Stimulated activated CD4-positive, alpha-beta T cell treated with anti-CD3 and anti-CD28 coated beads, TNF-alpha, amount 100 ng/mL, for 48 hours (primary cell): ENCODE measurements around the gene DEF6.

ENCODE experiments used
- DNase-seq, 3 donors: peaks; one replicate each; pipeline ENCODE4 v3.0.0-alpha.2; 2020; ENCODE audit warnings: low read depth in 3 of 3

Gene DEF6

DNA sequence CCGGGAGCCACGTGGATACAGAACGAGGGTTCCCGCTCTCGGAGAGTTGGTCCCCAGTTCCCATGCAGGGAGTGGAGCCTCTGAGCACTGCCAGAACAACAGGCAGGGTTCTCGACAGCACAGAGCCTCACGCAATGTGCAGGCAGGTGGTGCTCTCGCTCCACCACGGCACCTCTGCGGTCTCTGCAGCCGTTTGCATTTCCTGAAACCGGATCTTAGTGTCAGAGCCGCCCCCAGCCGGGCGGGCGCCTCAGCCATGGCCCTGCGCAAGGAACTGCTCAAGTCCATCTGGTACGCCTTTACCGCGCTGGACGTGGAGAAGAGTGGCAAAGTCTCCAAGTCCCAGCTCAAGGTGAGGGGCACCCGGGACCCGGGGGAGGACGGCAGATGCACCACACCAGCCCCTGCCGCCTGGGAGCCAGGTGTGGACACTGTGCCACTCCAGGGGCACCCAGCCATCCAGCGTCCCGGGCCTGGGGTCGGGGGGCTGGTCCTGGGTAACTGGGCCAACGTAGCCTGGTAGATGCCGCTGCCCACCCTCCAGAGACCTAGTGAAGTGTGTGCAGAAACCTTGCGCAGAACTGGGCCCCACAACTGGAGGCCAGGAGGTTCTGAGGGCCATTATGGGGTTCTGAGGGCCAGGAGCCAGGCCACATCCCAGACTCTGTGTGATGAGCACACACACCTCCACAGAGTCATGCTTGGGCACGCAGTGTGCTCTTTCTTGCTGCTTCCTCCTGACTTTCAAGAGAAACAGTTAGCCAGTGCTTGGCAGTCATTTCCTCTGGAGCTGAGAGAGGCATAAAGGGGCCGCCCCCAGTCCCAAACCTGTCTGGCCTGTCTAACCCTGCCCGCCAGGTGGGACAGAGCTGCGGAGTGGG, at the start of gene DEF6:
Gene DEF6, plus strand, starts transcription at position 218 of the 881 bp plus-strand sequence. Its CDS starts 39 bp downstream, at position 257.
- DNase-seq: peak; percentile 79 to 80 (median 80)

- DNase-seq: no peak
Observed at GRCh38 chr6:35248300-35248699, 49.3 kb upstream of the DEF6 start.

GRCh38 chr6:35248965-35249364, 48.7 kb upstream of the DEF6 start:
- DNase-seq: no peak

DNA sequence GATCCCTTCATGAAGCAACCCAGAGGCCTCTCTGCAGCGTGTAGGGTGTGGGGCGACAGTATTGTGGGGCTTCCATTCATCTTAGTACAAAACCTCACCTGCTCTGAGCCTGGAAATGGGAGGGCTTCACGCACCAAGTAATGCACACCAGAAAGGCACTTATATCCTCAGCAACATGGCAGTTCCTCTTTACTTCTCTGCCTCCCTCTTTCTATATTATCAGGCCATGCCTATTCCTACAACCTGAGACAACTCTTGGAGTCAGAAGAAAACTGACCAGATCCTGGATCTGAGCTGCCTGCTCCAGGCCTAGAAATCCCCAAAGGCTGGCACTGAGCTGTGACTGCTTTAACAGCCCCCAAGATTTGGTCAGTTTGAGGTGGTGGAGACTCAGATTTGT, 45.7 kb upstream of the DEF6 start:
- no peak for DNase-seq

DNA sequence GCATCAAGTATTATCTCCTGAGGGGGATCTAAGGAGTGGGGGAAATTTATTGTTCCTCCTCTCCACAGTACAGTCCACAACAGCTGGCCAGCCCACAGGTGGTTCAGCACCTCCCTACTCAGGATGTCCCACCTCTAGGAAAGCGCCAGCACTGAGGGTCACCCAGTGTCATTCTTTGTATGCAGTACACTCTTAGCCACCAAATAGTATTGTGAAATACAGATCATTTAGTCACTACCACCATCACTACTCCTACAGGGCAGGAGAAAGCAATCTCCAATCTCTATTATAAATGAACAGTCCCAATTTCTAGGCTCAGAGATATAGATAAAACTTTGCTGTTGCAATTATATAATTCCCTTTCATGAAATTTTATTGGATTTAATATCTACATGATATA, 44.4 kb upstream of the DEF6 start:
- no peak for DNase-seq

DNA sequence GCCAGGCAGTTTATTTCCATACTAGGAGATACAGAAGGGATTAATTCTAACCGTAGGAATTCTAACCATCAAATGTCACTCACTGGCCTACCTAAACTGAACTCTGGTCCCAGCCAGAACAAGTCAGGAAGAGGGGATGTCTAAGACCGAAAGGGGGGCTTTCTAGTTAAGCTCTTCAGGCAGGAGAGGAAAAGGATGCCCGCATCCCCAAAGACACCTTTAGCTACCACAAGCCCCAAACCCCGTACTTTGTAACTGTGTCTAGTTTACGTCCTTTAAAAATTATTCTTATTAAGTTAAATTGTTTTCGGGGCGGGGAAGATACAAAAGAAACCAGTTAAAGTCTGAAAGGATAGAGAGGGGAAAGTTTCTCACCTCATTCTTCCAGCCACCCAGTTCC, 39.3 kb upstream of the DEF6 start:
- DNase-seq: no peak

DNA sequence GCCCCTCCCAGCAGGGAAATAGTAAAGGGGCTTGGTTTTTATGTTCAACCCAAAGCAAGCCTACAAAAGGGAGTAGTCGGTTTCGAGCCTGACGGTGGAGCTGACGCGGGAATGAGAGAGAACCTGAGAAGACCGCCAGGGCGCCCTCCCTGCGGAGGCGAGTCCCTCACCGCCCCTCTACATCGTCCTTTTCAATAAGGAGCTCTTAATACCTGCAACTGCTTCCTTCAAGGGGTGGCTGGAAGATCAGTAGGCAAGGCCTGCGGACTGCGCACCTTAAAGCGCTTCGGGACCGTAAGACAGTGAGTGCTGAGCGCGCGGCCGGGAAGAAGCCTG, 38.8 kb upstream of the DEF6 start:
- DNase-seq: peak in 1 of 3 donors; percentile 6

GRCh38 chr6:35259194-35259947, 38.2 kb upstream of the DEF6 start, which contains the start of gene ZNF76:
Gene ZNF76 (plus strand): TSS chr6:35259735. CDS start chr6:35281152, 21,417 bp downstream.
- peak; percentile 84 to 94 (median 90) for DNase-seq

DNA sequence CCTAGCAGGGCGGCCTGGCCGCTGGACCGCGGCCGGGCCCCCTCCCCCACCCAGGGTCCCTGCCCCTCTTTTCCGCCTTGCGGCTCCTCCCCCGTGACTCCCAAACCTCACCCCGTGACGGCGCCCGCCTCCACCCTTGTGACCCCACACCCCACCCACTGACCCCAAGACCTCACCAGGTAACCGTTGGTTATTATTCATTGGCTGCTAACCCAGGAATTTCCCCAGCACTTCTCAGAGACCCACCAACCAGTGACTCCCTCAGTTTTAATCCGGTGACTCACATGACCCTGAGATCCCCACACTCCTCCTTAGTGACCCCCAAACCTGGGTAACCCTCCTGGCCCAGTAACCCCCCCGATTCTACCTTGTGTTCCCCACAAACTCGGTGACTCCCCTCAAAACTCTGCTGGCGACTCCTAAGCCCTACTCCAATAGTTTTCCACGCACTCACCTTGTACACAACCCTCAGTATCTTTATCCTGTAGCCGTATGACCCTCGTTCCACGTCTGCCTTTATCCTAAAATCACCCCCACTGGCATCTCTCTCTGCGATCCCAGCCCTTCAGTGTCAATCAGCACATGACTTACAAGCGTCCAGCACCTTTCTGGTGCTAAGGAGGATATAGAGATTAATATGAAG, 37.5 kb upstream of the DEF6 start:
- peak; percentile 48 to 62 (median 60) for DNase-seq

DNA sequence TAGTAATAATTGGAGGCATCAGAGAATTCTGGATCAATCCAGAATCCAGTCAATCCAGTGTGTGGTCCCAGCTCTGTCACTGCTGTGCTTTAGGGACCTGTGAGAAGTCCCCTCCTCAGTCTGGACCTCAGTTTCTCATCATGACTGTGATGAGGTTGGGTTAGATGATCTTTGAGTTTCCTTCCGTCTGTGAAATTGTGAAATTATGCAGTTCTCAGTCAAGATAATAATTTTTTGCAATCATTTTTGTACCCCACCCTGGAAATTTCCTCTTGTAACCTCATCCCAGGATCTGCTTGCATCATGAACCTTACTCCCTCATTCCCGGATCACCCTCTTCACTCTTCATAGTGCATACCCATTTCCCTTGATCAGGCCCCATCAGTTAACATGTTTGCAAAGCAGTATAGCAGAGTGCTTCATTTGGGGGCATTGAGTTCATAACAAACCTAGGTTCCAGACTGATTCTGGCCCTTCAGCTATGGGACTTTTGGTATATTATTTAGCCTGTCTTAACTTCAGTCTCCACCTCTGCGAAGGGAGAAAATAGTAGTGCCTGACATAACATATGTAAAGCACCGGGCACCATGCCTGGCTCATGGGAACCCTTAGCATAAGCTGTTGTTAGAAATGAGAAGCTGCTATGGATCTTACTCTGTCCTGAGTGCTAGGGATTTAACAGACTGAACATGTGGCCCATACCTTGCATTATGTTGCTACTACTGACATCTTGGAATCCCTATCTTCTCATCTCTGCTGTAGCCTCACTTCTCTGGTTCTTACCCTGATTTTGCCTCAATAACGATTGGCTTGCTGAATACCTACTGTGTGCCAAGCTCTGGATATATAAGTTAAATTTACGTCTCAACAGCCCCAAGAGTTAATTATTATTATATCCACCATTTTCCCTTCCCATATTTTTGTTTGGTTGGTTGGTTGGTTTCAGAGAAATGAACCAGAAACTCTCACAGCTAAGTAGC, 36.7 kb upstream of the DEF6 start:
- no peak for DNase-seq

- no peak for DNase-seq
Observed at GRCh38 chr6:35262596-35262995, 35.0 kb upstream of the DEF6 start.

GRCh38 chr6:35264550-35265274, 32.9 kb upstream of the DEF6 start:
- no peak for DNase-seq

DNA sequence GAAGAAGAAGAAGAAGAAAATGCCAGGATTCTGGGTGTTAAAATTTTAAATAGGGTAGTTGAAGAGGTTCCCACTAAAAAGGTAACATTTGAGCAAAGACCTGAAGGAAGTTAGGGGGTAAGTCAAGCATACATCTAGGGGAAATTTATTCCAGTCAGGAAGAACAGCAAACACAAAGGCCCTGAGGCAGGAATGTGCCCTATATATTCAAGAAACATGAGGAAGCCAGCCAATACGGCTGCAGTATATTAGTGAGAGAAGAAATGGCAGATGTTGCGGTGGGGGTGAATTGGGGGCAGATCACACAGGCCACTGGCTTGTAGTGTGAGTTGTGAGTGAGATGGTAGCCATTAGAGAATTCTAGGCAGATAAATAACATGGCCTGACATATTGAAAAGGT, 32.1 kb upstream of the DEF6 start:
- no peak for DNase-seq

- DNase-seq: no peak
Observed at GRCh38 chr6:35267446-35267845, 30.2 kb upstream of the DEF6 start.

- DNase-seq: no peak
Observed at GRCh38 chr6:35267897-35268296, 29.7 kb upstream of the DEF6 start.

- no peak for DNase-seq
Observed at GRCh38 chr6:35272005-35272404, 25.6 kb upstream of the DEF6 start.

- DNase-seq: no peak
Observed at GRCh38 chr6:35273822-35274559, 23.6 kb upstream of the DEF6 start.

DNA sequence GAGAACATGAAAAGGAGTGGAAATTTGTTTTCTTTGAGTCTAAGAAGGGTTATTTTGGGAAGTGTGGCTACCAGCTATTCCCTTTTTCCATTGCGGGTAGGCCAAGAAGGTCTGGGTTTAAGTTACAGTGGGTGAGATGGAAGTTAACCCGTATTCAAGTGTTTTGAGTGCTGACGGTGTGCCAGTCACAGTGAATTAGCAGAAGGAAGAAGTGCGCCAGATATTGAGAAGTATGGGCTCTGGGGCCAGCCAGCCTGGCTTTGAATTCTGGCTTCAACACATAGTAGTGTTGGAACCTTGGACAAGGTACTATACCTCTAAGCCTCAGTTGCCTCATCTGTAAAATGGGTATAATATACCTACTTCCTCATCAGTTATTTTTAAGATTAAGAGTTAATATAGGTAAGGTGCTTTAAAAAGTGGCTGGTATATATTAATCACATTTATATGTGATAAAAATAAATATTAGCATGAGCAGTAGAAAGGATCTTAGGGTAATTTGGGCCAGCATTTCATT, 21.8 kb upstream of the DEF6 start:
- DNase-seq: no peak

- DNase-seq: no peak
Observed at GRCh38 chr6:35278708-35279107, 18.9 kb upstream of the DEF6 start.

DNA sequence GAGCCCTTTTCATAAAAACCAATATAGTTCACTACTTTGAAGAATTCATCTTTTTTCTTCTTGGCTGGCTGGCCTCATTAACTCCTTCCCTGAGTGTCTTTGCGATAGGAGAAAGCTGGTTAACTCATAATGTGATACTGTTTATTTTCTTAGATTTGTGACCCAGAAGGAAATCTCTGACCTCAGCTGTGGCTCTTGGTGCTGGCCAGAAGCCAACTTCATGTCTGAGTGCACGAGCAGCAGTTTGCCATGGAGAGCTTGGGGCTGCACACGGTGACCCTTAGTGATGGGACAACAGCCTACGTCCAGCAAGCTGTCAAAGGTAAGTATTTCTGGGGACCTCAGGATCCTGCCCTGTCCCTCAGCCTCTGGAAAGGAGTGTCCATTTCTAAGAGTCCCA, 16.7 kb upstream of the DEF6 start:
- no peak for DNase-seq
